Lung (tissue), 12 donors: Measurements from ENCODE around the gene QRFP. TPM values are rescaled to one million over a fixed set of nuclear protein-coding genes. Genes with fewer than 3 reads are reported as not detected.

Source experiments
- ATAC-seq: fragments of 200-7000 bp; cut with Tn5 transposase; one replicate; pipeline ENCODE4 v1.9.1; 2020; ENCODE audit warnings: moderate number of reproducible peaks; ENCODE audit not compliant: insufficient read depth, low FRiP score
- DNase-seq, 3 donors: peaks; one replicate each; pipeline ENCODE4 v3.0.0-alpha.2; 2013 to 2017
- H3K27ac ChIP-seq, 2 donors: one replicate each; pipeline ENCODE4 v1.5.1; 2013; ENCODE audit warnings: mild to moderate bottlenecking in 2 of 2, moderate library complexity in 2 of 2, control low read depth in 1 of 2, inconsistent platforms in 1 of 2, low read depth in 1 of 2, low read length in 1 of 2
- H3K27me3 ChIP-seq, 3 donors: one replicate each; pipeline ENCODE4 v1.5.1; 2013; ENCODE audit warnings: low read length in 2 of 3; ENCODE audit not compliant: control insufficient read depth in 3 of 3, insufficient read depth in 3 of 3
- H3K36me3 ChIP-seq, 4 donors: one replicate each; pipeline ENCODE4 v1.5.1; 2013; ENCODE audit warnings: low read length in 4 of 4, mild to moderate bottlenecking in 1 of 4, moderate library complexity in 1 of 4; ENCODE audit not compliant: control insufficient read depth in 4 of 4, insufficient read depth in 4 of 4
- H3K4me1 ChIP-seq, 5 donors: one replicate each; pipeline ENCODE4 v1.5.1; 2013; ENCODE audit warnings: low read length in 5 of 5, mild to moderate bottlenecking in 2 of 5, moderate library complexity in 1 of 5; ENCODE audit not compliant: control insufficient read depth in 5 of 5, insufficient read depth in 5 of 5
- H3K4me3 ChIP-seq: one replicate; pipeline ENCODE4 v1.5.1; 2013; ENCODE audit warnings: mild to moderate bottlenecking, control low read depth, moderate library complexity
- H3K9ac ChIP-seq, 2 donors: one replicate each; pipeline ENCODE4 v1.5.1; 2013; ENCODE audit warnings: low read length in 2 of 2, control low read depth in 1 of 2; ENCODE audit not compliant: insufficient read depth in 1 of 2
- H3K9me3 ChIP-seq, 4 donors: one replicate each; pipeline ENCODE4 v1.5.1; 2013; ENCODE audit warnings: low read length in 3 of 4, mild to moderate bottlenecking in 1 of 4, moderate library complexity in 1 of 4; ENCODE audit not compliant: control insufficient read depth in 4 of 4, insufficient read depth in 3 of 4
- WGBS, 2 donors: extraction: QIAGEN DNeasy Blood & Tissue Kit; methylation state at CpG; one replicate each; pipeline ENCODE4 v1.1.7; 2013; 5-methylcytosine and 5-hydroxymethylcytosine counted together
- polyA plus RNA-seq, 2 donors: library from polyadenylated mRNA; stranded (reverse); fragments of 200-250 nt; gene quantifications; one replicate each; pipeline ENCODE4 v1.2.1, GENCODE V29; 2013
- total RNA-seq, 2 donors: library from RNA; depleted of rRNA in 1 of 2; stranded (reverse); fragments of >200 nt in 1 of 2; gene quantifications; one replicate each; pipeline ENCODE4 v1.2.1, GENCODE V29; 2014 to 2021
- TF ChIP-seq, protein P1 (sequence below): IDR thresholded peaks from 2 replicates; pipeline ENCODE4 v1.5.1; 2012; ENCODE audit warnings: mild to moderate bottlenecking; ENCODE audit errors: control extremely low read depth, extremely low read depth
- donor health status: control.
- donor health status: control.
- donor health status: Bipolar disorder and iron deficiency.
- donor health status: healthy.
- donor health status: DM: yes; HTN: yes; CAD: no.

QRFP gene
- total and polyA plus RNA-seq, 4 donors: 0.13 to 0.16 TPM; not detected in 2

DNA sequence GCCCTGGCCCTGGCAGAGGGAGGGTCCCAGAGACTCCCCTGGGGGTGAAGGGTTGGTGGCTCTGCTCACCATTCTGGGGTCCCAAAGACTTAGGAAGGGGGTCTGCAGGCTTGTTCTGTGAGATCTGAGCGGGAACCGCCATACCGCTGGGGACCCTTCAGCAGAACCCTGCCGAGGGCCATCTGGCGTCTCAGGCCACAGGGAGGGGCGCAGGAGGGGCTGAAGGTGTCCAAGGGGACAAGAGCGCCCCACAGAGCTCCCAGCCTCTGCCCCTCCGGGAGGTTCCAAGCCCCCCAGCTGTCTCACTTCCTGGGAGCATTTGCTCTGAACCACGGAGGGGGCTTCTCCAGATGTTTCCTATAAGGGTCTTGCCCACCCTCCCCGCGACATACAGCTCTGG, 37.6 kb upstream of the QRFP start:
- no peaks in the 10 kb centered on the region for H3K9me3 ChIP-seq
- TF ChIP-seq, protein P1, sequence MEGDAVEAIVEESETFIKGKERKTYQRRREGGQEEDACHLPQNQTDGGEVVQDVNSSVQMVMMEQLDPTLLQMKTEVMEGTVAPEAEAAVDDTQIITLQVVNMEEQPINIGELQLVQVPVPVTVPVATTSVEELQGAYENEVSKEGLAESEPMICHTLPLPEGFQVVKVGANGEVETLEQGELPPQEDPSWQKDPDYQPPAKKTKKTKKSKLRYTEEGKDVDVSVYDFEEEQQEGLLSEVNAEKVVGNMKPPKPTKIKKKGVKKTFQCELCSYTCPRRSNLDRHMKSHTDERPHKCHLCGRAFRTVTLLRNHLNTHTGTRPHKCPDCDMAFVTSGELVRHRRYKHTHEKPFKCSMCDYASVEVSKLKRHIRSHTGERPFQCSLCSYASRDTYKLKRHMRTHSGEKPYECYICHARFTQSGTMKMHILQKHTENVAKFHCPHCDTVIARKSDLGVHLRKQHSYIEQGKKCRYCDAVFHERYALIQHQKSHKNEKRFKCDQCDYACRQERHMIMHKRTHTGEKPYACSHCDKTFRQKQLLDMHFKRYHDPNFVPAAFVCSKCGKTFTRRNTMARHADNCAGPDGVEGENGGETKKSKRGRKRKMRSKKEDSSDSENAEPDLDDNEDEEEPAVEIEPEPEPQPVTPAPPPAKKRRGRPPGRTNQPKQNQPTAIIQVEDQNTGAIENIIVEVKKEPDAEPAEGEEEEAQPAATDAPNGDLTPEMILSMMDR: no peak
- no peak overlapping the region for H3K27ac ChIP-seq
- ATAC-seq (no peak), DNase-seq (no peak)
- no peaks in the 10 kb centered on the region for H3K36me3 ChIP-seq
- H3K9ac ChIP-seq: no peak overlapping the region
- no peak overlapping the region for H3K4me3 ChIP-seq
- WGBS, 2 donors: 72 to 78% methylated on average over 11 of the region's 11 CpGs
- peaks cover 6 to 25% (median 7%) of the 10 kb centered on the region in 3 donors for H3K27me3 ChIP-seq
- peaks cover 0 to 58% (median 6%) of the 10 kb centered on the region in 5 donors for H3K4me1 ChIP-seq

DNA sequence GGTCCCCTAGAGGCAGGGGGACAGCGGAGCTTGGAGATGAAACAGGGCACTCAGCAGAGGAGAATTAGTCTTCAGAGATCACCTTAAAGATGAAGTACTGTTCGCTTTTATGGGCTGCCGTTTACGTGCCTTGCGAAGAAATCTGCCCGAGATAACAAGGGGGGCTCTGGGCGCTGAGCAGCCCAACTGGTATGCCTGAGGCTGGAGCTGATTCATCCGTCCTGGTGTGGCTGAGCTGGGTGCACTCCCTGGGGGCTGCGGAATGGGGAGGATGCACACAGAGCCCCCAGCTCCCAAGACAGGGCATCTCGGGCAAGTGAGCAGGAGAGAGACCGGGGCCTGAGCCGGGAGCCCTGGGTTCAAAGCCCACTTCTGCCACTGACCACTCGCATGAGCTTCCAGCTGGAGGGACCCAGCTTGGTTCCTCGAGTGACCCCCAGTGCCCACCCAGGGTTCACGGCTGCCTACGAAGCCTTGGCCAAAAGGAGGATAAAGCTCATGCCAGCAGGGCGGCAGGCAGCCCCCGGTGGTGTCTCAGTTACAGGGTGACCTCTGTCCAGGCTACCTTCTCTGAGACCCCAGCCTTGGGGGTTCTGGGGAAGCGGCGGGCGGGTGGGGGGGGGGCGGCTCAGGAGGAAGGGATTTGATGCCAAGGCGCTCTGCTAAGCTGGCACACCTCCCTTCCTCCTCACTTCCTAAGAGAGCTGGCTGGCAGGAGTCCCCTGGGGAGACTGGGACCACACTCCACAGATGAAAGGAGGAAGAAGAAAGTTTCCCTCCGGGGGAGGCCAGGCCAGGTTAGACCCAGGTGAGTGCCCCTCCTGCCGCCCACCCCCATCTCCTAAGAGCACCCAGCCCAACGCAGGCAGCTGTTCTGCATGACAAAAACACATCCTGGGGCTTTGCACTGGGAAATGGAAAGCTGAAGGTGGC, 36.8 kb upstream of the QRFP start:
- peak overlapping the region in 1 of 2 donors; percentile 83 for H3K27ac ChIP-seq
- ATAC-seq: no peak
- peak; percentile 65 to 68 (median 66) for DNase-seq

DNA sequence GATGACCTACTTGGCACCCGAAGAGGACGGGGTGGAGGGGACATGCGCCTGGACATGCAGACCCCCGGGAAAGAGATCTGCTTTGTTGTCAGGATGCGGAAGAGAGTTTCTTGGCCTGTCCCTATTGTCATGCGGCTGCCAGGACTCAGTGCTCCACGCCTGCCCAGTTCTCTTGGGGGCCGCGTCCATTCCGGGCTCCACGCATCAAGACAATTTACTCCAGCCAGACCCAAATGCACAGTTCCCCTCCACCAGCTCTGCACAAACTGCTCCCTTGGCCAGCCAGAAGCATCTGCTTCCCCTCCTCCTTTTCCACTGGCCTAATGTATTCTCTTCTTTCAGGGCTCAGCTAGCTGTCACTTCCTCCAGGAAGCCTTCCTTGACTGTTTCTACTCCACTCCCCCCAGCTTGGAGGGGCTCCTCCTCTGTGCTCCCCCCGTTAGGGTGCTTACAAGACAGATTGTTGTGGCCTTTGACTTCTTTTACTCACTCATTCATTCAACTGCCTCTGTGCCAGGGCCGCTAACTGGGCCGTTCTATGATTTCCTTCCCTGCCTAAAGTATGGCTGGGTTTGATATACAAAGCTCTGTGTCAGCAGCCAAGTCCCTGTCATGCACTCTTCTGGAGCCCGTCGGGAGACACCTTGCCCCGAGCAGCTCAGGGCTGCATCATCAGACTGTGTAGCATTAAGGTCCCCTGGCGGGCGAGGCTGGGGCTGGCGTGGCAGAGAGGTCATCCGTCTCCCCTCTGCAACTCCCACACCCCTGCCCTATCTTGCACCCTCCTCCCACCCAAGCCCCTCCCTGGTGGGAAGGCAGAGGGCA, 35.9 kb upstream of the QRFP start:
- Histone ChIP-seq H3K9me3 (no peaks in the 10 kb centered on the region), H3K27ac (peak overlapping the region in 1 of 2 donors; percentile 83), H3K4me1 (peaks cover 0 to 58% (median 2%) of the 10 kb centered on the region in 5 donors), H3K4me3 (no peak overlapping the region), H3K36me3 (no peaks in the 10 kb centered on the region), H3K27me3 (peaks cover 2 to 15% (median 2%) of the 10 kb centered on the region in 3 donors), H3K9ac (no peak overlapping the region)
- DNase-seq (peak; percentile 94 to 96 (median 95)), ATAC-seq (no peak)
- TF ChIP-seq, protein P1: no peak
- WGBS, 2 donors: 40 to 45% methylated on average over 21 of the region's 21 CpGs

More for the DNA sequence above, 36.8 kb upstream of the QRFP start:
- Histone ChIP-seq H3K36me3 (no peaks in the 10 kb centered on the region), H3K9me3 (no peaks in the 10 kb centered on the region), H3K4me1 (peaks cover 0 to 58% (median 5%) of the 10 kb centered on the region in 5 donors), H3K9ac (no peak overlapping the region), H3K4me3 (no peak overlapping the region), H3K27me3 (peaks cover 5 to 22% (median 6%) of the 10 kb centered on the region in 3 donors)
- TF ChIP-seq, protein P1: no peak
- 24 to 28% methylated on average over 24 to 26 of the region's 26 CpGs for WGBS, 2 donors
